ENCODE results near the gene HS3ST3A1.

HS3ST3A1 gene

GRCh38 chr17:13541032-13541480 lies 60.7 kb downstream of the HS3ST3A1 start:
- in situ Hi-C loops (cut with HindIII; ENCODE audit: low sequenced_read_pairs), result no loop called here

- in situ Hi-C loops (cut with HindIII; ENCODE audit: low sequenced_read_pairs), result no loop called here
Measured at GRCh38 chr17:13540546-13540945, 61.2 kb downstream of the HS3ST3A1 start.

- in situ Hi-C loops (cut with HindIII; ENCODE audit: low sequenced_read_pairs), result no loop called here
Measured at GRCh38 chr17:13539421-13539820, 62.3 kb downstream of the HS3ST3A1 start.

GRCh38 chr17:13538841-13539411 lies 62.8 kb downstream of the HS3ST3A1 start:
- in situ Hi-C loops (cut with HindIII; ENCODE audit: low sequenced_read_pairs), result no loop called here

GRCh38 chr17:13537871-13538643 lies 63.7 kb downstream of the HS3ST3A1 start:
- in situ Hi-C loops (cut with HindIII; ENCODE audit: low sequenced_read_pairs), result no loop called here

- in situ Hi-C loops (cut with HindIII; ENCODE audit: low sequenced_read_pairs), result no loop called here
Measured at GRCh38 chr17:13537167-13537731, 64.5 kb downstream of the HS3ST3A1 start.

- in situ Hi-C loops (cut with HindIII; ENCODE audit: low sequenced_read_pairs), result no loop called here
Measured at GRCh38 chr17:13534946-13535345, 66.8 kb downstream of the HS3ST3A1 start.

GRCh38 chr17:13531721-13532120 lies 70.0 kb downstream of the HS3ST3A1 start:
- in situ Hi-C loops (cut with HindIII; ENCODE audit: low sequenced_read_pairs), result no loop called here

- in situ Hi-C loops (cut with HindIII; ENCODE audit: low sequenced_read_pairs), result no loop called here
Measured at GRCh38 chr17:13525876-13526275, 75.9 kb downstream of the HS3ST3A1 start.

- in situ Hi-C loops (cut with HindIII; ENCODE audit: low sequenced_read_pairs), result no loop called here
Measured at GRCh38 chr17:13523164-13523563, 78.6 kb downstream of the HS3ST3A1 start.

GRCh38 chr17:13522749-13523148 lies 79.0 kb downstream of the HS3ST3A1 start:
- in situ Hi-C loops (cut with HindIII; ENCODE audit: low sequenced_read_pairs), result no loop called here

- in situ Hi-C loops (cut with HindIII; ENCODE audit: low sequenced_read_pairs), result no loop called here
Measured at GRCh38 chr17:13521784-13522183, 79.9 kb downstream of the HS3ST3A1 start.

GRCh38 chr17:13520899-13521572 lies 80.7 kb downstream of the HS3ST3A1 start:
- in situ Hi-C loops (cut with HindIII; ENCODE audit: low sequenced_read_pairs), result no loop called here

- in situ Hi-C loops (cut with HindIII; ENCODE audit: low sequenced_read_pairs), result no loop called here
Measured at GRCh38 chr17:13518261-13519000, 83.3 kb downstream of the HS3ST3A1 start.

GRCh38 chr17:13513039-13513405 lies 88.7 kb downstream of the HS3ST3A1 start:
- in situ Hi-C loops (cut with HindIII; ENCODE audit: low sequenced_read_pairs), result no loop called here

GRCh38 chr17:13510062-13510461 lies 91.7 kb downstream of the HS3ST3A1 start:
- in situ Hi-C loops (cut with HindIII; ENCODE audit: low sequenced_read_pairs), result no loop called here

- in situ Hi-C loops (cut with HindIII; ENCODE audit: low sequenced_read_pairs), result no loop called here
Measured at GRCh38 chr17:13509527-13509926, 92.2 kb downstream of the HS3ST3A1 start.

GRCh38 chr17:13508896-13509295 lies 92.8 kb downstream of the HS3ST3A1 start:
- in situ Hi-C loops (cut with HindIII; ENCODE audit: low sequenced_read_pairs), result no loop called here

- in situ Hi-C loops (cut with HindIII; ENCODE audit: low sequenced_read_pairs), result no loop called here
Measured at GRCh38 chr17:13503526-13503925, 98.2 kb downstream of the HS3ST3A1 start.

GRCh38 chr17:13502263-13502662 lies 99.5 kb downstream of the HS3ST3A1 start:
- in situ Hi-C loops (cut with HindIII; ENCODE audit: low sequenced_read_pairs), result no loop called here

GRCh38 chr17:13500947-13501346 lies 100.8 kb downstream of the HS3ST3A1 start:
- in situ Hi-C loops (cut with HindIII; ENCODE audit: low sequenced_read_pairs), result no loop called here
